GM21360 (cell line): Measurements from ENCODE around the gene CSGALNACT2.
"Not testable (repeated sequence)": the region's sequence is repeated elsewhere in the genome, so short reads cannot be mapped to it uniquely, and the experiment has no call there.

ENCODE experiments used
- ATAC-seq: cut with Tn5 transposase; IDR thresholded peaks from one replicate; pipeline ENCODE4 v1.9.1; 2021; ENCODE audit warnings: mild to moderate bottlenecking, moderate library complexity; ENCODE audit not compliant: unreplicated experiment

Gene CSGALNACT2

DNA sequence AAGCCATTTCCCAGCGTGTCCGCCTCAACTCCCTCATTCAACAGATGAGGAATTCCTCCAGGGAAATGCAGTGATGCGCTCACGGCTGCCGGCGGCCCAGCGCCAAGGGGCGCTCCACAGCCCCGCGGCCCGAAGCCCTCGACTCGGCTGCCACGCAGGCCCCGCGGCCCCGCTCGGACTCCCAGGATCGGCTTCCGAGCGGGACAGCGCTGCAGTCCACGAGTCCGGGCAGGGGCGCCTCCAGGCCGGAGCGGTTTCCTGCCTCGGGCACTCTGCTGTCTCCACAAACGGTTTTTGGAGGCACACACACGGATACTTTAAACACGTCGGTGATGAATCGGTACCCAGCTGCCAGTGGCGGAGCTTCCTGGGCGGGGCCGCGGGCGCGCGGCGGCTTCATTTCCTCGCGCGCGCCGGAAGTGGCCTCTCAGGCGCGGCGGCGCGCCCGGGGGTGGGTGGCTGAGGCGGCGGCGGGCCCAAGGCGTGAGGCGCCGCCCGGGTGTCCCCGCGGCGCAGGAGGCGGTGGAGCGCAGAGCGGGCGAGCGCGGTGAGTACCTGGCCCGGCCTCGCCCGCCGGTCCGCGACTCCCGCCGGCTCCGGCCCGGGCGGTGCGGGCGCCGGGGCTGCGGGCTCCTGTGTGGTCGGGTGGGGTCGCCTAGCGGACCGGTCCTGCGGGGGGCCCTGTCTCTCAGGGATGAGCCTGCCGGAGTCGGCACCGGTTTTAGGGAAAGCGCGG lies at the start of gene CSGALNACT2:
TSS of gene CSGALNACT2 (plus strand) at position 425 of the 736 bp plus-strand sequence. CDS start 16,705 bp downstream, outside the sequence.
- ATAC-seq, result peak; percentile 66

DNA sequence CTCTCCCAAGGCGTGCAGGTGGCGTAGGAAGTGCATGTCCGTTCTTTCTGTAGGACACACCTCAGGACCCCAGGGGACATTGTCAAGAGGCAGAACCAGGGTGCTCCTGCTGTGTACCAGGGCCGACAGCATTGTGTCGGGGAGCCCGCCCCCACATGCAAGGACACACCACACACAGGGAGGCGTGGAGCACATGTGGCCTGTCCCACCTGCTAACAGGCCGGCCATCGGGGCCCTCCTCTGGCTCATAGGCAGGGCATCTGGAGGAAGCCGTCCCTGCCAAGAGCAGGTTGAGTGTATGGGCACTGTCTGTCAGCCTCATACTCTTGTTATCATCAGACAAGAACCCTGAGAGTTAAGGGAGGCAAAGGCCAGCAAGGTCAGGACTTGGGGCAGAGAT lies 48.7 kb upstream of the CSGALNACT2 start:
- ATAC-seq, result no peak

GRCh38 chr10:43090188-43090587 lies 48.1 kb upstream of the CSGALNACT2 start:
- no peak for ATAC-seq

DNA sequence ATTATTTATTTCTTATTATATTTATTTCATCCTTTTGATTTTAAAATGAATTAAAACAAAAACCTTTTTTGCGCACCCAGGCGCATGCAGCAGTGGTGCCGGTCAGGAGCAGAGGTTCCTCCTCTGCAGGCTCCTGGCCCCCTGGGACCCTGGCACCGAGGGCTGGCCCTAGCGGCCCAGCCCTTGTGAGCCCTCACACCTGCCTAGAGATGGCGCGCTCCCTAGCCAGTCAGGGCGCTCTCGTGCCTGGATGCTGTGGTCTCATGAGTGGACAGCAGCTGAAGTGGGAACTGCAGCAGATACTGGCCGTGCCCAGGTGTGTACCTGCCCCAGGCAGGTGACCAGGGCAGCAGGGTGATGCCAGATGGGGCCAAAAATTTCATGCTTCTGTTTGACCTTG lies 47.6 kb upstream of the CSGALNACT2 start:
- no peak for ATAC-seq

- no peak for ATAC-seq
These were observed 46.4 kb upstream of the CSGALNACT2 start for GRCh38 chr10:43091846-43092245.

- no peak for ATAC-seq
These were observed 44.7 kb upstream of the CSGALNACT2 start for GRCh38 chr10:43093423-43094076.

DNA sequence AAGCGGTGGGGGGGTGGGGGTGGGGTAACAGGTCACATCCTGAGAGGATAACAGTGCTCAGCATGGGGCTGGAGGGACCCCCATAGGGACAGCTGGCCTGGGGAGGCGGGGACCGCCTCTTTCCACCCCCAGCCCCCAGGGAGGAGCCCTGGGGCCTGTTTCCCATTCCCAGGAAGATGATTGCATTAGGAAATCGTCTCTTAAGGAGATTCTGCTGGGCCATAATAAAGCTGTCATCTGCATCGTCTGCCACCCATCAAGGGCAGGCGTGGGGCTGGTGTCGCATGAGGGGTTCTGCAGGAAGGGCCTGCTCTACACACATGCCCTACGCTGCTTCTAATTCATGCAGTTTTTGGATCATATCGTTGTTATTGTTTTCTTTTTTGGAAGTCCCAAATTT lies 44.2 kb upstream of the CSGALNACT2 start:
- ATAC-seq, result no peak

DNA sequence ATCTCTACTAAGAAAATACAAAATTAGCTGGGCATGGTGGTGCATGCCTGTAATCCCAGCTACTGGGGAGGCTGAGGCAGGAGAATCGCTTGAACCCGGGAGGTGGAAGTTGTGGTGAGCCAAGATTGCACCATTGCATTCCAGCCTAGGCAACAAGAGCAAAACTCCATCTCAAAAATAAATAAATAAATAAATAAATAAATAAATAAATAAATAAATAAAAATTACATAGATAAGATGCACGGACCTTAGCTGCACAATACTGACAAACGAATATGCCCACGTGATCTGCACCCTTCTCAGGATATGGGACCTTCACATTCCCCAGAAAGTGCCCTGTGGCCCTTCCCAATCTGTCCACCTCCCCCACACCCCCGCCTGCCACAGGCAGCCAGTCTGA lies 38.9 kb upstream of the CSGALNACT2 start:
- not testable (repeated sequence) for ATAC-seq

GRCh38 chr10:43099928-43100327 lies 38.3 kb upstream of the CSGALNACT2 start:
- no peak for ATAC-seq

- ATAC-seq, result no peak
These were observed 37.9 kb upstream of the CSGALNACT2 start for GRCh38 chr10:43100366-43100765.

GRCh38 chr10:43102063-43102828 lies 36.0 kb upstream of the CSGALNACT2 start:
- ATAC-seq, result no peak

DNA sequence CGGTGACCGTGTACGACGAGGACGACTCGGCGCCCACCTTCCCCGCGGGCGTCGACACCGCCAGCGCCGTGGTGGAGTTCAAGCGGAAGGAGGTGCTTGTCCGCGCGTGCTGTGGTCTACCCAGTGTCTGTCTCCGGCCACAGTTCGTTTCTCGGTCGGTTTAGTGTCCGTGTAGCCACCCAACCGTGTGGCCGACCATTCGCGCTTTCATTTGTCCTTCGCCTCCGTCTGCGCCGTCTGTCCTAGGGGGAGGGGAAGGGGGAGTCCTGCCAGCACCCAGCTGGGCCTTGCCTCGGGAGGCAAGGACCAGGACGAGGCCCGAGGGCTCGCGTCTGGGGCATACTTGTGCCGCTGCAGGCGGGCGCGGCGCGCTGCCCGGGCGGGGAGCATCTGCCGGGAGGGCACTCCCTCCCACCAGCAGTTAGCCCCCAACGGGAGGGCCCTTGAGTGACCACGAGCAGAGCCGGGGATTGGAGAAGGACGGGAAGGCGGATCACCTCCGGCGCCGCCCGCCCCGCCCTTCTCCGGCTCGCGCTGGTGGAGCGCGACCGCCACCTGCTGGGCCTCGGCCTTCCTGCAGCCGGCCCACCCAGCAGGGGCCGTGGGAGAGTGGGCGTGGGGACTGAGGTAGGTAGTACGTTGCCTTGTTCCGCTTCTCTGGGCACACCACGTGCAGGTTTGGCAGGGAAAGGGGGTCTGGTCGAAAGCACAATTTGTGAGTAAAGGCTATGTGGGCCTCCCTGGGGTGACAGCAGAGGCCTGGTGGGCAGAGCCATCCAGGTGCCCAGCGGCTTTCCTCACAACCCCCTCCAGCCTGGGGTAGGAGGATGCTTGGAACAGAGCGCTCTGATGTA lies 32.9 kb upstream of the CSGALNACT2 start:
- peak; percentile 78 for ATAC-seq

DNA sequence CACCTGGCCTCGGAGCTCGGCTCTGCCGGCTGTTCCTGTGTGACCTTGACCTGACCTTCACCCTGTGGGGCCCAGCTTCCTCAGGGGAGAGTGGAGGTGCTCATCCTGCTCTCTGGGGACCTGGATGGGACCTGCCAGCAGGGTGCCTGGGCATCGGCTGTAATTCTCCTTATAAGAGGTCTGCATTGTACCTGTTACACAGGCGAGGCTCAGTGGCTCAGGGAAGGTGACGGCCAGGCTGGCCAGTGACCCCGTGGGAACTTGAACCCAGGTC lies 32.4 kb upstream of the CSGALNACT2 start:
- no peak for ATAC-seq

DNA sequence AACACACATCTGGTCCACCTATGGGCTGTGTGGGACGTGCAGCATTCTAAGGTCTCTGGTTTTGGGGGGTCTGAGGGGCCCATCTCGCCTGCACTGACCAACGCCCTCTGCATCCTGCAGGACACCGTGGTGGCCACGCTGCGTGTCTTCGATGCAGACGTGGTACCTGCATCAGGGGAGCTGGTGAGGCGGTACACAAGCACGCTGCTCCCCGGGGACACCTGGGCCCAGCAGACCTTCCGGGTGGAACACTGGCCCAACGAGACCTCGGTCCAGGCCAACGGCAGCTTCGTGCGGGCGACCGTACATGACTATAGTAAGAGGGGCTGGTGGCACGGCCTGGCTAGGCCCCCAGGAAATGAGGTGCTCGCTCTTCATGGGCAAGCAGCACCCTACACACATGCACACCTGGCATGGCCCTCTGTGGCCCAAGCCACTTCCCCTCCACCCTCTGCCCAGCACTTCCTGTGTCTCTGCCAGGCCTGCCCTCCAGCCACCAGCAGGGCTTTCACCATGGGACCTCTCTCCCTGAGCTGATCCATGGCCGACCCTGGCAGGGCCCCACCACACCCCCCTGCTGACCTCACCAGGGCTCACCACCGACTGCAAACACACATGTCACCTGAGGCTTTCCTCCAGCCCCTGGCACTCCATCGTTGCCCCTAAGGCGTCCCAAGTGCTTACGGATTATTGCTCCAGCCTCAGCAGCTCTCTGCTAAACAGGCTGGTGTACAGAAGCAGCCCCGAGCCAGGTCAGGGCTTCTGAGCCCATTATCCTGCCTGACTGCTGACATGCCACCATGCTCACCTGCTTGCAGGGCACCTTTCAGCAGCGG lies 31.8 kb upstream of the CSGALNACT2 start:
- no peak for ATAC-seq

DNA sequence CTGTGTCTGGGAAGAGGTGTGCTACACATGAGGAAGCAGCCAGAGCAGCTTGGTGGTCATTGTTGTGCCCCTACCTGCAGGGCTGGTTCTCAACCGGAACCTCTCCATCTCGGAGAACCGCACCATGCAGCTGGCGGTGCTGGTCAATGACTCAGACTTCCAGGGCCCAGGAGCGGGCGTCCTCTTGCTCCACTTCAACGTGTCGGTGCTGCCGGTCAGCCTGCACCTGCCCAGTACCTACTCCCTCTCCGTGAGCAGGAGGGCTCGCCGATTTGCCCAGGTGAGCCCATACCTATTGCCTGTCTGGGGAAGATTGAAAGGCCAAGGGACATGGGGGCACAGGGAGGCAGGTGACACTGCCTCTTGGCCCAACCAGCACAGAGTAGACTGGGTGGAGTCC lies 29.3 kb upstream of the CSGALNACT2 start:
- no peak for ATAC-seq

GRCh38 chr10:43109671-43110249 lies 28.5 kb upstream of the CSGALNACT2 start:
- ATAC-seq, result no peak

- no peak for ATAC-seq
These were observed 27.7 kb upstream of the CSGALNACT2 start for GRCh38 chr10:43110338-43111071.

DNA sequence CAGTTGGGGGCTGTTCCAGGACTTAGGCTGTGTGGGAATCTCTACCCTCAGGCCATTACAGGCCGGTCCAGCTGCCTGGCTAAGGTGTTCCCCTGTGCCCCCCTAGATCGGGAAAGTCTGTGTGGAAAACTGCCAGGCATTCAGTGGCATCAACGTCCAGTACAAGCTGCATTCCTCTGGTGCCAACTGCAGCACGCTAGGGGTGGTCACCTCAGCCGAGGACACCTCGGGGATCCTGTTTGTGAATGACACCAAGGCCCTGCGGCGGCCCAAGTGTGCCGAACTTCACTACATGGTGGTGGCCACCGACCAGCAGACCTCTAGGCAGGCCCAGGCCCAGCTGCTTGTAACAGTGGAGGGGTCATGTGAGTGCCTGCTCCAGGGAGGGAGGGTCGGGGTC lies 27.1 kb upstream of the CSGALNACT2 start:
- no peak for ATAC-seq

DNA sequence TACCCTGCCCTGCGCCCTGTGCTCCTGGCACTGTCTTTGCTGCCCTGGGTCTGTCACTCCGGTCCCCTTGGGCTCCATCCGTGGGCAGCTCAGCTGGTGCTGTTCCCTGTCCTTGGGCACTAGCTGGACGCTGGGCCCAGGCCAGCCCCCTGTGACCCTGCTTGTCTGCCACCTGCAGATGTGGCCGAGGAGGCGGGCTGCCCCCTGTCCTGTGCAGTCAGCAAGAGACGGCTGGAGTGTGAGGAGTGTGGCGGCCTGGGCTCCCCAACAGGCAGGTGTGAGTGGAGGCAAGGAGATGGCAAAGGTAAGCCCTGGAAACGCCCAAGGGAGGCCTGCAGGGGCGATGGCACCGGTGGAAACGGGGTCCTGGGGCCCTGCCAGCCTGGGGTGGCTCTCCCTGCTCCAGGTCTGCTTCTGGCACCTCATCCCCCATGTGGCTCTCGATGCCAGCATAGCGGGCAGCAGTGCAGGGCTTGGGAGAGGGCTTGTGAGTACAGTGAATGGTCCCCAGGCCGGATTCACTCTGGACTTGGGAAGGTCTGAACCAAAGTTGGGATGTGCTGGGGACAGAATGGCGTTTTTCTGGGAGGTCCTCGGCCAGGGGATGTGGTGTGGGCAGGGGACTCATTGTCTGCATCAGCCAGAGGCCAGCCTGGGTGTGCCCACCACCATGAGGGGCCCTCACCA lies 26.2 kb upstream of the CSGALNACT2 start:
- no peak for ATAC-seq
